ENCODE data around the gene ZFAND2B.

DNA sequence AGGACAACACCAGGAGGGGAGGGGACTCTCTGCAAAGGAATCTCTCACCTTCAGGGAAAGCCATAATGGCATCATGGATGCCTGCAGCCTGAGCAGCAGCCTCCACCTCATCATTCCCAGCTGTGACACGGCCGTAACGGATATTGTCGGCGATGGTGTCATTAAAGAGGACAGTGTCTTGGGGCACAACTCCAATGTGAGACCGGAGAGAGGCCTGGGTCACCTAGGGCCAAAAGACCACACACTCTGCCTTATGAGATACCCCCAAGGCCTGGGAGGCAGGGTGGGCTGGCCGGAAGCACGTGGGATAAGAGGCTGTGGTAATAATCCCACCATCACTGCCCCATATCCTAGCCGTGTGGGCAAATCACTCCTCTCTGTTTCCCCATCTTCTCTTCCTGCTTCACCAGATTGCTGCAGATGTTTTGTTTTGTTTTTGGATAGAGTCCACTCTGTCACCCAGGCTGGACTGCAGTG, 4.3 kb downstream of the ZFAND2B start:
- TF ChIP-seq POLR2AphosphoS5 (IDR thresholded peaks at IDR 0.05; ENCODE audit: low read depth, low read length) (no peak), POLR2A (IDR thresholded peaks at IDR 0.05; ENCODE audit: low read depth, low read length) (no peak), TAF1 (IDR thresholded peaks at IDR 0.05; ENCODE audit: low read depth, low read length) (no peak), SPI1 (IDR thresholded peaks at IDR 0.05; ENCODE audit: low read depth, low read length) (no peak), PAX5 (IDR thresholded peaks at IDR 0.05; ENCODE audit: insufficient read depth, low read length, severe bottlenecking) (no peak)
